ENCODE results near the gene DES.

Gene DES

GRCh38 chr2:219421323-219421722 lies 3.1 kb downstream of the DES start:
- peak overlapping the region; percentile 87 to 96 for H3K27ac ChIP-seq
- H3K36me3 ChIP-seq = peaks cover 10 to 40% (median 26%) of the 10 kb centered on the region in 3 donors
- no peaks in the 10 kb centered on the region for H3K27me3 ChIP-seq

GRCh38 chr2:219422952-219423534 lies 4.9 kb downstream of the DES start:
- no peak for DNase-seq
- Histone ChIP-seq H3K4me1 (peaks cover 0 to 42% (median 13%) of the 10 kb centered on the region in 4 donors), H3K4me3 (peak overlapping the region; percentile 61), H3K36me3 (peaks cover 10 to 40% (median 26%) of the 10 kb centered on the region in 3 donors), H3K27me3 (no peaks in the 10 kb centered on the region), H3K27ac (peak overlapping the region; percentile 87 to 96), H3K9me3 (no peaks in the 10 kb centered on the region)
- intact Hi-C loops (cut with DNase I; ENCODE audit: low total_unique reads) = no loop called here
- no peak for TF ChIP-seq CTCF (IDR thresholded peaks at IDR 0.05)

More at GRCh38 chr2:219421323-219421722, 3.1 kb downstream of the DES start:
- DNase-seq = no peak
- Histone ChIP-seq H3K9me3 (no peaks in the 10 kb centered on the region), H3K4me1 (peaks cover 0 to 60% (median 27%) of the 10 kb centered on the region in 4 donors), H3K4me3 (peak overlapping the region; percentile 61)
- TF ChIP-seq CTCF (IDR thresholded peaks at IDR 0.05) = no peak
- intact Hi-C loops (cut with DNase I; ENCODE audit: low total_unique reads) = no loop called here

GRCh38 chr2:219423652-219424377 lies 5.6 kb downstream of the DES start:
- H3K27ac ChIP-seq = peak overlapping the region; percentile 87 to 96
- DNase-seq = no peak
- intact Hi-C loops (cut with DNase I; ENCODE audit: low total_unique reads) = no loop called here
- peak overlapping the region; percentile 15 to 61 for H3K4me3 ChIP-seq
- H3K36me3 ChIP-seq = peaks cover 10 to 40% (median 26%) of the 10 kb centered on the region in 3 donors
- no peak for TF ChIP-seq CTCF (IDR thresholded peaks at IDR 0.05)
- peaks cover 0 to 35% (median 6%) of the 10 kb centered on the region in 4 donors for H3K4me1 ChIP-seq
- no peaks in the 10 kb centered on the region for H3K27me3 ChIP-seq
- H3K9me3 ChIP-seq = no peaks in the 10 kb centered on the region

GRCh38 chr2:219425238-219426067 lies 7.3 kb downstream of the DES start:
- no peaks in the 10 kb centered on the region for H3K27me3 ChIP-seq
- H3K4me3 ChIP-seq = no peak overlapping the region
- intact Hi-C loops (cut with DNase I; ENCODE audit: low total_unique reads) = no loop called here
- peak in 1 of 2 donors; percentile 64 for DNase-seq
- H3K4me1 ChIP-seq = peaks cover 0 to 25% (median 2%) of the 10 kb centered on the region in 4 donors
- H3K9me3 ChIP-seq = no peaks in the 10 kb centered on the region
- peak overlapping the region; percentile 87 to 96 for H3K27ac ChIP-seq
- TF ChIP-seq CTCF (IDR thresholded peaks at IDR 0.05) = no peak
- peaks cover 10 to 34% (median 20%) of the 10 kb centered on the region in 3 donors for H3K36me3 ChIP-seq

- Histone ChIP-seq H3K9me3 (no peaks in the 10 kb centered on the region), H3K4me1 (peaks cover 0 to 30% (median 3%) of the 10 kb centered on the region in 4 donors), H3K27me3 (no peaks in the 10 kb centered on the region), H3K4me3 (no peak overlapping the region), H3K36me3 (peaks cover 10 to 29% (median 16%) of the 10 kb centered on the region in 3 donors), H3K27ac (peak overlapping the region; percentile 32 to 96)
- intact Hi-C loops (cut with DNase I; ENCODE audit: low total_unique reads) = no loop called here
- no peak for TF ChIP-seq CTCF (IDR thresholded peaks at IDR 0.05)
- no peak for DNase-seq
These were observed 7.9 kb downstream of the DES start for GRCh38 chr2:219426068-219426443.
